Trophoblast cell (in vitro differentiated cells and primary cell): ENCODE data around the gene ANO2.

Experiments used
- DNase-seq, 2 donors: peaks; one replicate each; pipeline ENCODE4 v3.0.0-alpha.2; 2016
- H2AFZ ChIP-seq: 2 replicates; pipeline ENCODE4 v1.6.1; 2013; ENCODE audit warnings: low read length, moderate library complexity, mild to moderate bottlenecking; ENCODE audit not compliant: insufficient read depth, poor library complexity
- H2AK5ac ChIP-seq: 2 replicates; pipeline ENCODE4 v1.6.1; 2013; ENCODE audit warnings: mild to moderate bottlenecking, low read length
- H2BK120ac ChIP-seq: 2 replicates; pipeline ENCODE4 v1.6.1; 2013; ENCODE audit warnings: low read length, mild to moderate bottlenecking, moderate library complexity; ENCODE audit not compliant: insufficient read depth, poor library complexity
- H2BK12ac ChIP-seq: 2 replicates; pipeline ENCODE4 v1.6.1; 2013; ENCODE audit warnings: mild to moderate bottlenecking, low read length, moderate library complexity
- H2BK5ac ChIP-seq: 2 replicates; pipeline ENCODE4 v1.6.1; 2013; ENCODE audit warnings: low read length, low read depth, moderate library complexity, mild to moderate bottlenecking; ENCODE audit not compliant: poor library complexity
- H3K14ac ChIP-seq: 2 replicates; pipeline ENCODE4 v1.6.1; 2013; ENCODE audit warnings: mild to moderate bottlenecking, low read length
- H3K18ac ChIP-seq: 2 replicates; pipeline ENCODE4 v1.6.1; 2013; ENCODE audit warnings: mild to moderate bottlenecking, low read length
- H3K23ac ChIP-seq: 2 replicates; pipeline ENCODE4 v1.6.1; 2013; ENCODE audit warnings: low read length
- H3K27ac ChIP-seq: 2 replicates; pipeline ENCODE4 v1.5.1; 2013; ENCODE audit warnings: low read depth, mild to moderate bottlenecking, inconsistent platforms, low read length, moderate library complexity
- H3K27me3 ChIP-seq: 2 replicates; pipeline ENCODE4 v1.6.1; 2013; ENCODE audit warnings: inconsistent platforms, mild to moderate bottlenecking, low read length, moderate library complexity; ENCODE audit not compliant: insufficient read depth
- H3K36me3 ChIP-seq, 2 experiments: 1 replicate in 1 of 2; 2 replicates in 1 of 2; pipeline ENCODE4 v1.6.1; 2013; ENCODE audit warnings: low read length in 2 of 2, mild to moderate bottlenecking in 2 of 2, moderate library complexity in 1 of 2; ENCODE audit not compliant: insufficient read depth in 2 of 2, control insufficient read depth in 1 of 2
- H3K4ac ChIP-seq: 2 replicates; pipeline ENCODE4 v1.6.1; 2013; ENCODE audit warnings: low read depth, mild to moderate bottlenecking, low read length, moderate library complexity
- H3K4me1 ChIP-seq, 2 experiments: 1 replicate in 1 of 2; 2 replicates in 1 of 2; pipeline ENCODE4 v1.6.1; 2013; ENCODE audit warnings: low read length in 2 of 2, mild to moderate bottlenecking in 2 of 2, moderate library complexity in 1 of 2; ENCODE audit not compliant: insufficient read depth in 2 of 2, control insufficient read depth in 1 of 2
- H3K4me2 ChIP-seq: 2 replicates; pipeline ENCODE4 v1.6.1; 2013; ENCODE audit warnings: inconsistent platforms, mild to moderate bottlenecking, low read length, moderate library complexity
- H3K4me3 ChIP-seq: 2 replicates; pipeline ENCODE4 v1.5.1; 2013; ENCODE audit warnings: mild to moderate bottlenecking, low read depth, low read length, inconsistent platforms
- H3K79me1 ChIP-seq: one replicate; pipeline ENCODE4 v1.6.1; 2013; ENCODE audit warnings: low read length
- H3K79me2 ChIP-seq: 2 replicates; pipeline ENCODE4 v1.6.1; 2013; ENCODE audit warnings: low read length, mild to moderate bottlenecking; ENCODE audit not compliant: control insufficient read depth, insufficient read depth, poor library complexity
- H3K9ac ChIP-seq: 2 replicates; pipeline ENCODE4 v1.6.1; 2013; ENCODE audit warnings: mild to moderate bottlenecking, low read length
- H3K9me3 ChIP-seq: 2 replicates; pipeline ENCODE4 v1.6.1; 2013; ENCODE audit warnings: low read depth, mild to moderate bottlenecking, control low read depth, inconsistent platforms, low read length; ENCODE audit not compliant: insufficient read depth
- H4K12ac ChIP-seq: 2 replicates; pipeline ENCODE4 v1.6.1; 2013; ENCODE audit warnings: low read depth, mild to moderate bottlenecking, low read length, moderate library complexity
- H4K8ac ChIP-seq: 2 replicates; pipeline ENCODE4 v1.6.1; 2013; ENCODE audit warnings: low read depth, mild to moderate bottlenecking, low read length, moderate library complexity
- H4K91ac ChIP-seq: one replicate; pipeline ENCODE4 v1.6.1; 2013; ENCODE audit warnings: low read depth, mild to moderate bottlenecking, low read length, moderate library complexity
- WGBS: extraction: QIAGEN DNeasy Blood & Tissue Kit; methylation state at CpG from one replicate; pipeline ENCODE4 v1.1.7; 2013; ENCODE audit warnings: missing lambda C conversion rate; ENCODE audit not compliant: insufficient read length, insufficient coverage; ENCODE audit errors: extremely low coverage; 5-methylcytosine and 5-hydroxymethylcytosine counted together

The ANO2 gene

DNA sequence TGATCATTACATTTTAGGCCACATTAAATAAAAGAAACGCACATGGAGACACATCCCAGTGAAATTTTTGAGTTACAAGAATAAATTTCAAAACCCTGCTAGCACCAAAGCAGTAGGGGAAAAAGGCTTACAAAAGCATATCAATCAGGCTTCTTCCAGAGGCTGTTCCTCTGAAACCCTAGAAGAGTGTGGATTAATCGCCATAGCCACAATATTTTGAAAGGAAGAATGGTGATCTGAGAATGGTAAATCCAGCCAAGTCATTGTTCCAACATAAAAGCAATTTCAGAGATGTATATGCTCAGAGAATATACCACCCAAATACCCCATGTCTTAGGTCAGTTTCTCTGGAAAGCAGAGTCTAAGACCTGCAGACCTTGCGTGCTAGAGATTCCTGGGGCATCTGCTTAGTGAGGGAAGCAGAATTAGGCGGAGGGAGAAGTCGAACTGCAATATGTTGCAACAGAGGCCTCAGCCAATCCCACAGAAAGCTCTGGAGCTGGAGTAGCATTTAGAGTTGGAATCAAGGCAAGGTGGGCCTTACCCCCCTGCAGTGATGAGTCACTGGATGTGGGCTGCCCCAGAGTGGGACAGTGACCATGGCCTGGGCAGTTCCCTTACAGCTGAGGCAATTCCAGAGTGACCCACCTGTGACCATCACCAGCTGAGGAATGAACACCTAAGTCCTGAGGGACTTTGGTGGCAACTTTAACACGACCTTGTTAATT lies 387.9 kb downstream of the ANO2 start:
- no peaks in the 10 kb centered on the region for H3K79me2 ChIP-seq
- no peak overlapping the region for H2AK5ac ChIP-seq
- no peak overlapping the region for H3K4ac ChIP-seq
- no peak overlapping the region for H2BK120ac ChIP-seq
- DNase-seq: no peak
- no peak overlapping the region for H4K8ac ChIP-seq
- no peak overlapping the region for H4K12ac ChIP-seq
- no peaks in the 10 kb centered on the region for H3K27me3 ChIP-seq
- no peaks in the 10 kb centered on the region for H3K79me1 ChIP-seq
- H2AFZ ChIP-seq: no peak overlapping the region
- H2BK5ac ChIP-seq: no peak overlapping the region
- no peak overlapping the region for H4K91ac ChIP-seq
- no peak overlapping the region for H3K14ac ChIP-seq
- H3K23ac ChIP-seq: no peak overlapping the region
- H2BK12ac ChIP-seq: no peak overlapping the region
- no peak overlapping the region for H3K9ac ChIP-seq
- no peak overlapping the region for H3K4me2 ChIP-seq
- no peaks in the 10 kb centered on the region for H3K4me1 ChIP-seq
- H3K36me3 ChIP-seq: no peaks in the 10 kb centered on the region
- no peak overlapping the region for H3K27ac ChIP-seq
- peaks cover 2% of the 10 kb centered on the region for H3K9me3 ChIP-seq
- H3K18ac ChIP-seq: no peak overlapping the region
- no CpG with 5 or more reads among the region's 6 CpGs for WGBS
- no peak overlapping the region for H3K4me3 ChIP-seq

DNA sequence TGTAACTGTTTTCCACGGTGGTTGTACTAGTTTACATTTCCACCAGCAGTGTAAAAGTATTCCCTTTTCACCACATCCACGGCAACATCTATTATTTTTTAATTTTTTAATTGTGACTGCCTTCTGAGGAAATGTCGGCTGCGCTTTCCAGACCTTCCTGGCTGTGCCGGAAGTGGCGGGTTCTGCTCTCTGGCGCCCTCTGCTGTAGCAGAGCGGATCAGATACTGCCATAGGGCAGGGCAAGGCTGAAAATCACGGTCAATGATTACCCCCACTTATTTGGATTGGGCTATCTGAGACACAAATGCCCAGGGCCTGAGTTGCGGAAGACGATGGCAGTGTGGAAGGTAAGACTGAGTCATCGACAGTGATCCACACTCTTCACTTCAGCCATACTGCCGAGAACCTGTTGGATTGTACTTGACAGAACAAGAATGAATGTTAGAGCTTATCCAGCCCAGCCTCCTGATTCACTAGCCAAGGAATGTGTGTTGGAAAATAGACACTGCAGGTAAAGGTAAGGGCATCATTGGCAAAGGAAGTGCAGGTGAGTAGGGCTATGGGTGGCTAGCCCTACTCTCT lies 388.9 kb downstream of the ANO2 start:
- no peak overlapping the region for H4K91ac ChIP-seq
- no peaks in the 10 kb centered on the region for H3K4me1 ChIP-seq
- H3K9me3 ChIP-seq: peaks cover 2% of the 10 kb centered on the region
- no peak overlapping the region for H3K4me2 ChIP-seq
- H4K12ac ChIP-seq: no peak overlapping the region
- H3K18ac ChIP-seq: no peak overlapping the region
- H3K4ac ChIP-seq: no peak overlapping the region
- no peaks in the 10 kb centered on the region for H3K36me3 ChIP-seq
- H3K27me3 ChIP-seq: no peaks in the 10 kb centered on the region
- H2BK120ac ChIP-seq: no peak overlapping the region
- no peak overlapping the region for H3K27ac ChIP-seq
- no peak overlapping the region for H3K4me3 ChIP-seq
- DNase-seq: peak; percentile 66 to 70
- no peak overlapping the region for H2AK5ac ChIP-seq
- H3K9ac ChIP-seq: no peak overlapping the region
- H4K8ac ChIP-seq: no peak overlapping the region
- H3K79me2 ChIP-seq: no peaks in the 10 kb centered on the region
- H2BK12ac ChIP-seq: no peak overlapping the region
- WGBS: no CpG with 5 or more reads among the region's 13 CpGs
- no peak overlapping the region for H2BK5ac ChIP-seq
- H2AFZ ChIP-seq: no peak overlapping the region
- H3K14ac ChIP-seq: no peak overlapping the region
- H3K79me1 ChIP-seq: no peaks in the 10 kb centered on the region
- no peak overlapping the region for H3K23ac ChIP-seq

DNA sequence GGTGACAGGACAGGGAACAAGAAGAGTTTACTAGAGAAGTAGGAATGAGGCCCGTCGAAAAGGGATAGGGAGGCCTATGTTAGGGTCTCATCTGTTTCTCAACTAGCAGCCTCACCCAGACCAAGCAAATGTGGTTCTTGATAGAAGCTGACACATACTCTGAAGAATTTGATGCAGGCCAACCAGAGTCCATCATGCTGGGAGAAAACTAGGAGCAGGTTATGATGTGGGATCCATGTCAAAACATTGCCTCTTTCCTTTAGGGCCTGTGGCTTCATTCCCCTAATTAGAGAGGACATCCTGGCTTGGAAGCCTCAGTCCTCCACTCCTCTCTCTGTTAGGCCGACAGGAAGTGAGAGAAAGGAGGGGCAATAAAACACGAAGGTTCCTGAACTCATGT lies 390.3 kb downstream of the ANO2 start:
- Histone ChIP-seq H2BK120ac (no peak overlapping the region), H3K36me3 (no peaks in the 10 kb centered on the region), H2BK5ac (no peak overlapping the region), H3K4me3 (no peak overlapping the region), H2BK12ac (no peak overlapping the region), H4K91ac (no peak overlapping the region), H3K18ac (no peak overlapping the region), H3K14ac (no peak overlapping the region), H3K9ac (no peak overlapping the region), H3K9me3 (peaks cover 2% of the 10 kb centered on the region), H3K4me2 (no peak overlapping the region), H3K27me3 (no peaks in the 10 kb centered on the region), H3K4me1 (no peaks in the 10 kb centered on the region), H2AFZ (no peak overlapping the region), H3K79me2 (no peaks in the 10 kb centered on the region), H3K79me1 (no peaks in the 10 kb centered on the region), H3K27ac (no peak overlapping the region), H4K12ac (no peak overlapping the region), H3K4ac (no peak overlapping the region), H2AK5ac (no peak overlapping the region), H3K23ac (no peak overlapping the region), H4K8ac (no peak overlapping the region)
- WGBS: no CpG with 5 or more reads among the region's 4 CpGs
- DNase-seq: no peak

DNA sequence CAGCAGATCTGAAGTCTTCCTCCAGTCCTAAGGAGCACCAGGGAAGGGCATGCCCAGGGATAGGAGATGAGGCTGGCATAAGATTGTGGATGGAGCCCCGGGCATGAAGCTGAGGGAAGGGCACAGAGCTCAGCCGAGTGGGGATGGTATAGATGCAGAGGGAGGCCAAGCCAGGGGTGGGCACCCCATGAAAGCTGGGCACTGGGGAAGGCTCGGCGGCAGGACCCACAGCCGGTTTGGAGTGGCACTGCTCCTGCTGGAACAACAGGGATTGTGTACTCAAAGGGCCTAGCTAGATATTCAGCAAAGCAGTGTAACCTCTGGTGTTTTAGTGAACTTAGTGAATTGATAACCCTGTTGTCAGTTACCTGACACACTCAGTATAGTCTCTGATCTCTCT lies 396.0 kb downstream of the ANO2 start:
- Histone ChIP-seq H2AK5ac (no peak overlapping the region), H3K18ac (no peak overlapping the region), H3K14ac (no peak overlapping the region), H3K79me1 (no peaks in the 10 kb centered on the region), H3K27ac (no peak overlapping the region), H2AFZ (no peak overlapping the region), H3K79me2 (no peaks in the 10 kb centered on the region), H3K4me1 (no peaks in the 10 kb centered on the region), H3K27me3 (no peaks in the 10 kb centered on the region), H3K4me2 (no peak overlapping the region), H3K36me3 (no peaks in the 10 kb centered on the region), H3K4me3 (no peak overlapping the region), H4K91ac (no peak overlapping the region), H4K8ac (no peak overlapping the region), H3K9me3 (no peaks in the 10 kb centered on the region), H3K9ac (no peak overlapping the region), H2BK12ac (no peak overlapping the region), H2BK120ac (no peak overlapping the region), H4K12ac (no peak overlapping the region), H2BK5ac (no peak overlapping the region), H3K4ac (no peak overlapping the region), H3K23ac (no peak overlapping the region)
- no peak for DNase-seq
- WGBS: no CpG with 5 or more reads among the region's 5 CpGs
